ENCODE results near the gene TAF1D. TPM values are rescaled to one million over a fixed set of nuclear protein-coding genes. Genes with fewer than 3 reads are reported as not detected.

Gene TAF1D
- total and polyA plus RNA-seq, 2 donors (not counting 3 experiments of a cell fraction or from before 2014, with no cell fraction given), result 60.7 to 181 TPM

DNA sequence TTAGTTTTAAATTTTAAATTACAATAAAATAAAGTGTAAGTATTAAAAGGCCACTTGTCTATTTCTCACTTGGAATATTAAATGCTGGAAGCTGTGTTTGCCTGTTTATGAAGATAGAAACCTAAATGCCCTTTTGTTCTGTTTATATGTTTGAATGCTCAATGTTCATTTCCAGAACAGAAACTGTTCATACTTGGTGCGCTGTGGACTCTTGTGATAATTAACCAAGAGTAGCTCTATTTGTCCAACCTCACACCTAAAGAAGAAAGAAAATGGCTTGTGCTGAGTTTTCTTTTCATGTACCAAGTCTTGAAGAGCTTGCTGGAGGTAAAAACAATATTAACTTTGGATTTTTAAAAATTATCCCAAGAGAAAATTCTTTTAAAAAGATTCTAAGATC is 5.8 kb upstream of the TAF1D start:
- H3K4me3 ChIP-seq (replicated peaks in 1 of 3; ENCODE audit: insufficient read depth in 1 of 3, low read depth in 1 of 3, low read length in 3 of 3), result no peak overlapping the region
- dilution Hi-C loops (cut with MboI; ENCODE audit: extremely low pct_ligation_motif_present, low sequenced_read_pairs) (no loop called here), intact Hi-C loops (cut with micrococcal nuclease) (loop anchor here (10.0 kb wide), 1 partner anchor 748 kb away; the partner anchor contains the start of genes ANKRD49 and MRE11)
- peaks cover 8% of the 10 kb centered on the region for H3K79me2 ChIP-seq (ENCODE audit: control insufficient read depth, insufficient read depth, low read length)
- no TSS peak for BruUV-seq (replicated peaks)
- H3K9ac ChIP-seq (replicated peaks; ENCODE audit: extremely low read depth, insufficient read depth, low read length), result no peak overlapping the region
- CTCF ChIA-PET, result interaction anchor here (1.0 kb wide), 1 partner anchor 8 kb away, joined by 3 read pairs; no protein-coding TSS in a partner anchor
- POLR2A ChIA-PET, result interaction anchor here (0.6 kb wide), 1 partner anchor 9 kb away, joined by 8 read pairs; no protein-coding TSS in a partner anchor
- H3K27ac ChIP-seq (ENCODE audit: insufficient read depth, low read depth, low read length), result no peak overlapping the region
- no peaks in the 10 kb centered on the region for H3K9me3 ChIP-seq (replicated peaks; ENCODE audit: control insufficient read depth, insufficient read depth, low read length)
- no peak overlapping the region for H2AFZ ChIP-seq (ENCODE audit: low read depth, low read length)
- TF ChIP-seq JUN (IDR thresholded peaks at IDR 0.05; ENCODE audit: borderline replicate concordance, insufficient read depth, insufficient read length, low read depth), result no peak
- no peak for TF ChIP-seq MYC (IDR thresholded peaks at IDR 0.05; ENCODE audit: low read depth, low read length)
- TF ChIP-seq, protein P1, sequence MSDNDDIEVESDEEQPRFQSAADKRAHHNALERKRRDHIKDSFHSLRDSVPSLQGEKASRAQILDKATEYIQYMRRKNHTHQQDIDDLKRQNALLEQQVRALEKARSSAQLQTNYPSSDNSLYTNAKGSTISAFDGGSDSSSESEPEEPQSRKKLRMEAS (IDR thresholded peaks at IDR 0.05; ENCODE audit: insufficient read depth, insufficient read length), result no peak
- TF ChIP-seq GATA2 (IDR thresholded peaks at IDR 0.05; ENCODE audit: insufficient read depth, insufficient read length, low read depth, low read length), result no peak
- no peak for TF ChIP-seq EZH2 (IDR thresholded peaks at IDR 0.05; ENCODE audit: borderline replicate concordance, low read depth, low read length, severe bottlenecking)
- no peak for TF ChIP-seq POLR2AphosphoS5 (IDR thresholded peaks at IDR 0.05; ENCODE audit: insufficient read depth, low read depth, low read length)
- TF ChIP-seq POLR2A (IDR thresholded peaks at IDR 0.05; ENCODE audit: low read depth, low read length), result no peak
- no peak for TF ChIP-seq FOS (IDR thresholded peaks at IDR 0.05; ENCODE audit: borderline replicate concordance, insufficient read depth, low read length)
- TF ChIP-seq, protein P2, sequence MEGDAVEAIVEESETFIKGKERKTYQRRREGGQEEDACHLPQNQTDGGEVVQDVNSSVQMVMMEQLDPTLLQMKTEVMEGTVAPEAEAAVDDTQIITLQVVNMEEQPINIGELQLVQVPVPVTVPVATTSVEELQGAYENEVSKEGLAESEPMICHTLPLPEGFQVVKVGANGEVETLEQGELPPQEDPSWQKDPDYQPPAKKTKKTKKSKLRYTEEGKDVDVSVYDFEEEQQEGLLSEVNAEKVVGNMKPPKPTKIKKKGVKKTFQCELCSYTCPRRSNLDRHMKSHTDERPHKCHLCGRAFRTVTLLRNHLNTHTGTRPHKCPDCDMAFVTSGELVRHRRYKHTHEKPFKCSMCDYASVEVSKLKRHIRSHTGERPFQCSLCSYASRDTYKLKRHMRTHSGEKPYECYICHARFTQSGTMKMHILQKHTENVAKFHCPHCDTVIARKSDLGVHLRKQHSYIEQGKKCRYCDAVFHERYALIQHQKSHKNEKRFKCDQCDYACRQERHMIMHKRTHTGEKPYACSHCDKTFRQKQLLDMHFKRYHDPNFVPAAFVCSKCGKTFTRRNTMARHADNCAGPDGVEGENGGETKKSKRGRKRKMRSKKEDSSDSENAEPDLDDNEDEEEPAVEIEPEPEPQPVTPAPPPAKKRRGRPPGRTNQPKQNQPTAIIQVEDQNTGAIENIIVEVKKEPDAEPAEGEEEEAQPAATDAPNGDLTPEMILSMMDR (IDR thresholded peaks at IDR 0.05; ENCODE audit: extremely low read depth in 1 of 2, insufficient read depth in 1 of 2, low read depth in 1 of 2, low read length in 2 of 2), result no peak
- DNase-seq (ENCODE audit: low read depth, low spot score) (no peak), FAIRE-seq (no peak)
- no peaks in the 10 kb centered on the region for H4K20me1 ChIP-seq (replicated peaks; ENCODE audit: control insufficient read depth, extremely low read depth, insufficient read depth, low read length)
- H3K4me1 ChIP-seq (ENCODE audit: control insufficient read depth, extremely low read depth, insufficient read depth, low read length), result peaks cover 5% of the 10 kb centered on the region
- H3K4me2 ChIP-seq (ENCODE audit: insufficient read depth, low read length), result no peak overlapping the region
- H3K27me3 ChIP-seq (ENCODE audit: control insufficient read depth in 2 of 2, insufficient read depth in 2 of 2, low read length in 2 of 2), result no peaks in the 10 kb centered on the region
- H3K9me1 ChIP-seq (replicated peaks; ENCODE audit: control insufficient read depth, extremely low read depth, insufficient read depth, low read length), result no peaks in the 10 kb centered on the region
- H3K36me3 ChIP-seq (ENCODE audit: control insufficient read depth in 2 of 2, extremely low read depth in 1 of 2, insufficient read depth in 2 of 2, low read length in 2 of 2), result peaks cover 0 to 4% of the 10 kb centered on the region in 2 experiments
